ENCODE results near the gene SRSF1. TPM values are rescaled to one million over a fixed set of nuclear protein-coding genes. Genes with fewer than 3 reads are reported as not detected.

SRSF1 gene
- 236 to 315 TPM (median 283 TPM) in 5 replicates for total RNA-seq (2022; extraction: Qiagen RNA extraction; ENCODE audit: low read depth)

GRCh38 chr17:58006924-58007780, at the start of gene SRSF1:
Gene SRSF1, minus strand, starts transcription at chr17:58007246. Its CDS starts 109 bp downstream, at chr17:58007137.

GRCh38 chr17:57987581-57988300, 19.3 kb downstream of the SRSF1 start, which contains the start of gene VEZF1:
Gene VEZF1, minus strand, starts transcription at chr17:57988254. Its CDS starts 143 bp downstream, at chr17:57988111.

GRCh38 chr17:57955183-57955931, 51.7 kb downstream of the SRSF1 start, which contains the start of gene CUEDC1:
Gene CUEDC1, minus strand, starts transcription at chr17:57955412. Its CDS starts 69,848 bp downstream, at chr17:57885564.

Other genes with a start within 250 kb of the SRSF1 start
- 160 to 206 TPM (median 169 TPM) in 5 replicates for gene MRPS23, start 157.2 kb downstream of the SRSF1 start, total RNA-seq (2022; extraction: Qiagen RNA extraction; ENCODE audit: low read depth)
- 37.9 to 62.6 TPM (median 52.5 TPM) in 5 replicates for gene CUEDC1, start 51.8 kb downstream of the SRSF1 start, total RNA-seq (2022; extraction: Qiagen RNA extraction; ENCODE audit: low read depth)
- 31.2 to 54.6 TPM (median 46.3 TPM) in 5 replicates for gene VEZF1, start 19.0 kb downstream of the SRSF1 start, total RNA-seq (2022; extraction: Qiagen RNA extraction; ENCODE audit: low read depth)
- 20.0 to 27.4 TPM (median 23.0 TPM) in 5 replicates for gene DYNLL2, start 76.2 kb upstream of the SRSF1 start, total RNA-seq (2022; extraction: Qiagen RNA extraction; ENCODE audit: low read depth)
- gene OR4D1, start 141.1 kb upstream of the SRSF1 start, total RNA-seq (2022; extraction: Qiagen RNA extraction; ENCODE audit: low read depth) = not detected in 5 replicates
- not detected in 5 replicates for gene OR4D2, start 159.7 kb upstream of the SRSF1 start, total RNA-seq (2022; extraction: Qiagen RNA extraction; ENCODE audit: low read depth)
- gene EPX, start 185.5 kb upstream of the SRSF1 start, total RNA-seq (2022; extraction: Qiagen RNA extraction; ENCODE audit: low read depth) = not detected in 5 replicates
- 9.7 to 12.5 TPM (median 11.8 TPM) in 5 replicates for gene MKS1, start 212.0 kb upstream of the SRSF1 start, total RNA-seq (2022; extraction: Qiagen RNA extraction; ENCODE audit: low read depth)
- not detected in 5 replicates for gene LPO, start 231.3 kb upstream of the SRSF1 start, total RNA-seq (2022; extraction: Qiagen RNA extraction; ENCODE audit: low read depth)

All from A549 treated with ZK216348 at 1 μM for 4 hours (cell line).